Activated CD4-positive, alpha-beta T cell treated with anti-CD3 and anti-CD28 coated beads for 36 hours (primary cell): ENCODE results near the gene LEF1. TPM values are rescaled to one million over a fixed set of nuclear protein-coding genes. Genes with fewer than 3 reads are reported as not detected.
A peak's percentile ranks its signal among the peaks of the same experiment; 100 is the strongest.

ENCODE experiments used
- ATAC-seq: fragments of 200-7000 bp; cut with Tn5 transposase; one replicate; pipeline ENCODE4 v1.10.0; 2021; ENCODE audit warnings: mild to moderate bottlenecking, moderate library complexity
- CTCF ChIA-PET: fragments of 350-600 bp; sonication (Branson Sonifier 250); formaldehyde crosslinking; loops from one replicate; lab custom pipeline; 2021; ENCODE audit warnings: antibody characterized with exemption; lab: Charles Lee
- POLR2A ChIA-PET: fragments of 350-600 bp; sonication (Branson Sonifier 250); formaldehyde crosslinking; loops from one replicate; lab custom pipeline; 2021; ENCODE audit warnings: antibody characterized with exemption, inconsistent platforms; lab: Charles Lee
- DNase-seq: peaks from one replicate; pipeline ENCODE4 v3.0.0-alpha.2; 2020
- H3K27ac Mint-ChIP-seq: one replicate; pipeline ENCODE4 v1.8.0; 2021; ENCODE audit warnings: mixed read lengths
- H3K27me3 Mint-ChIP-seq: one replicate; pipeline ENCODE4 v1.8.0; 2021; ENCODE audit warnings: mixed read lengths
- H3K36me3 Mint-ChIP-seq: one replicate; pipeline ENCODE4 v1.8.0; 2021; ENCODE audit warnings: low read depth, mixed read lengths
- H3K4me1 Mint-ChIP-seq: one replicate; pipeline ENCODE4 v1.8.0; 2021; ENCODE audit warnings: mixed read lengths
- H3K4me3 Mint-ChIP-seq: one replicate; pipeline ENCODE4 v1.8.0; 2021; ENCODE audit warnings: mild to moderate bottlenecking, moderate library complexity, mixed read lengths
- H3K9me3 Mint-ChIP-seq: one replicate; pipeline ENCODE4 v1.8.0; 2021; ENCODE audit warnings: low read depth, mixed read lengths
- intact Hi-C, 2 experiments: fragments of 100-400 bp; cut with DNase I in 1 of 2; cut with micrococcal nuclease in 1 of 2; formaldehyde crosslinking; loops; one replicate each; pipeline versions ENCODE4 v1.14.2 to v1.15.1; 2022 to 2024; cut with DNase I, micrococcal nuclease
- total RNA-seq, 2 experiments: library from RNA; stranded (reverse); gene quantifications; one replicate each; pipeline ENCODE4 v1.2.3, GENCODE V29; 2021

LEF1 gene
- total RNA-seq, 2 experiments from 2014 or later, result 175 to 302 TPM

- CTCF ChIA-PET, result interaction anchor here (0.5 to 1.5 kb wide), 3 partner anchors 14 to 48 kb away, joined by 3 to 4 read pairs (median 4); no protein-coding TSS in a partner anchor
- no peak overlapping the region for H3K4me3 Mint-ChIP-seq
- intact Hi-C loops, result no loop called here
- DNase-seq (no peak), ATAC-seq (peak; percentile 43)
- no peaks in the 10 kb centered on the region for H3K9me3 Mint-ChIP-seq
- POLR2A ChIA-PET, result interaction anchor here (1.0 kb wide), 1 partner anchor 25 kb away, joined by 3 read pairs; no protein-coding TSS in a partner anchor
- H3K4me1 Mint-ChIP-seq, result peaks cover 77% of the 10 kb centered on the region
- H3K27me3 Mint-ChIP-seq, result no peaks in the 10 kb centered on the region
- peaks cover 74% of the 10 kb centered on the region for H3K36me3 Mint-ChIP-seq
- peak overlapping the region; percentile 80 for H3K27ac Mint-ChIP-seq
These were observed 90.6 kb downstream of the LEF1 start for GRCh38 chr4:108078024-108078733.

GRCh38 chr4:108072300-108072699, 96.4 kb downstream of the LEF1 start:
- H3K36me3 Mint-ChIP-seq, result peaks cover 61% of the 10 kb centered on the region
- peak; percentile 80 for ATAC-seq
- peak overlapping the region; percentile 89 for H3K27ac Mint-ChIP-seq
- H3K4me1 Mint-ChIP-seq, result peaks cover 77% of the 10 kb centered on the region
- intact Hi-C loops, result loop anchor here in 1 of 2 experiments (5.0 kb wide), 1 partner anchor 35 kb away; no protein-coding TSS in a partner anchor
- H3K9me3 Mint-ChIP-seq, result no peaks in the 10 kb centered on the region
- H3K27me3 Mint-ChIP-seq, result no peaks in the 10 kb centered on the region
- POLR2A ChIA-PET, result interaction anchor here (0.9 to 1.1 kb wide), 3 partner anchors 17 to 43 kb away, joined by 3 to 4 read pairs (median 3); no protein-coding TSS in a partner anchor
- peak overlapping the region; percentile 11 for H3K4me3 Mint-ChIP-seq
- CTCF ChIA-PET, result interaction anchor here (0.6 to 1.5 kb wide), 5 partner anchors 11 to 73 kb away, joined by 3 to 4 read pairs (median 3); no protein-coding TSS in a partner anchor
- DNase-seq, result peak; percentile 77

GRCh38 chr4:108070775-108071174, 98.0 kb downstream of the LEF1 start:
- Mint-ChIP-seq H3K27me3 (no peaks in the 10 kb centered on the region), H3K4me3 (no peak overlapping the region), H3K9me3 (no peaks in the 10 kb centered on the region), H3K4me1 (peaks cover 83% of the 10 kb centered on the region), H3K27ac (peak overlapping the region; percentile 82), H3K36me3 (peaks cover 65% of the 10 kb centered on the region)
- CTCF ChIA-PET, result no interaction called here
- POLR2A ChIA-PET, result interaction anchor here (0.8 kb wide), 1 partner anchor 20 kb away, joined by 4 read pairs; no protein-coding TSS in a partner anchor
- DNase-seq (no peak), ATAC-seq (no peak)
- intact Hi-C loops, result loop anchor here in 1 of 2 experiments (5.0 kb wide), 1 partner anchor 37 kb away; no protein-coding TSS in a partner anchor

- H3K27ac Mint-ChIP-seq, result peak overlapping the region; percentile 55
- H3K27me3 Mint-ChIP-seq, result no peaks in the 10 kb centered on the region
- no peaks in the 10 kb centered on the region for H3K9me3 Mint-ChIP-seq
- DNase-seq (no peak), ATAC-seq (no peak)
- intact Hi-C loops, result no loop called here
- H3K4me3 Mint-ChIP-seq, result no peak overlapping the region
- POLR2A ChIA-PET, result no interaction called here
- peaks cover 75% of the 10 kb centered on the region for H3K4me1 Mint-ChIP-seq
- CTCF ChIA-PET, result interaction anchor here (0.8 to 2.1 kb wide), 7 partner anchors 12 to 95 kb away, joined by 3 to 6 read pairs (median 5); no protein-coding TSS in a partner anchor
- peaks cover 61% of the 10 kb centered on the region for H3K36me3 Mint-ChIP-seq
These were observed 100.3 kb downstream of the LEF1 start for GRCh38 chr4:108068442-108068841.

GRCh38 chr4:108060686-108061321, 107.9 kb downstream of the LEF1 start:
- intact Hi-C loops, result no loop called here
- ATAC-seq (no peak), DNase-seq (no peak)
- ChIA-PET POLR2A (no interaction called here), CTCF (interaction anchor here (0.5 to 3.8 kb wide), 12 partner anchors 11 to 512 kb away, joined by 3 to 15 read pairs (median 3); no protein-coding TSS in a partner anchor)
- H3K36me3 Mint-ChIP-seq, result peaks cover 64% of the 10 kb centered on the region
- no peak overlapping the region for H3K4me3 Mint-ChIP-seq
- no peaks in the 10 kb centered on the region for H3K27me3 Mint-ChIP-seq
- H3K27ac Mint-ChIP-seq, result peak overlapping the region; percentile 66
- no peaks in the 10 kb centered on the region for H3K9me3 Mint-ChIP-seq
- peaks cover 83% of the 10 kb centered on the region for H3K4me1 Mint-ChIP-seq

GRCh38 chr4:108060164-108060563, 108.6 kb downstream of the LEF1 start:
- no peaks in the 10 kb centered on the region for H3K27me3 Mint-ChIP-seq
- no peaks in the 10 kb centered on the region for H3K9me3 Mint-ChIP-seq
- H3K27ac Mint-ChIP-seq, result no peak overlapping the region
- intact Hi-C loops, result no loop called here
- ATAC-seq (no peak), DNase-seq (no peak)
- POLR2A ChIA-PET, result interaction anchor here (0.6 to 1.4 kb wide), 2 partner anchors 17 to 466 kb away, joined by 3 to 4 read pairs; no protein-coding TSS in a partner anchor
- H3K4me1 Mint-ChIP-seq, result peaks cover 86% of the 10 kb centered on the region
- no peak overlapping the region for H3K4me3 Mint-ChIP-seq
- H3K36me3 Mint-ChIP-seq, result peaks cover 65% of the 10 kb centered on the region
- CTCF ChIA-PET, result interaction anchor here (0.5 to 3.8 kb wide), 9 partner anchors 10 to 513 kb away, joined by 3 to 15 read pairs (median 4); no protein-coding TSS in a partner anchor

- DNase-seq (no peak), ATAC-seq (no peak)
- ChIA-PET CTCF (interaction anchor here (0.7 to 3.8 kb wide), 8 partner anchors 9 to 514 kb away, joined by 3 to 15 read pairs (median 3); no protein-coding TSS in a partner anchor), POLR2A (interaction anchor here (0.6 to 1.4 kb wide), 3 partner anchors 15 to 218 kb away, joined by 3 to 4 read pairs (median 4); no protein-coding TSS in a partner anchor)
- intact Hi-C loops, result no loop called here
- Mint-ChIP-seq H3K27ac (peak overlapping the region; percentile 42), H3K4me1 (peaks cover 86% of the 10 kb centered on the region), H3K27me3 (no peaks in the 10 kb centered on the region), H3K36me3 (peaks cover 60% of the 10 kb centered on the region), H3K4me3 (no peak overlapping the region), H3K9me3 (no peaks in the 10 kb centered on the region)
These were observed 109.9 kb downstream of the LEF1 start for GRCh38 chr4:108058685-108059440.

- CTCF ChIA-PET, result interaction anchor here (0.9 to 2.8 kb wide), 3 partner anchors 8 to 26 kb away, joined by 4 to 10 read pairs (median 5); no protein-coding TSS in a partner anchor
- Mint-ChIP-seq H3K27ac (peak overlapping the region; percentile 17), H3K27me3 (no peaks in the 10 kb centered on the region), H3K4me3 (no peak overlapping the region), H3K4me1 (peaks cover 94% of the 10 kb centered on the region), H3K9me3 (no peaks in the 10 kb centered on the region), H3K36me3 (peaks cover 61% of the 10 kb centered on the region)
- intact Hi-C loops, result loop anchor here in 1 of 2 experiments (2.0 kb wide), 1 partner anchor 24 kb away; no protein-coding TSS in a partner anchor
- DNase-seq (no peak), ATAC-seq (no peak)
- POLR2A ChIA-PET, result no interaction called here
These were observed 112.3 kb downstream of the LEF1 start for GRCh38 chr4:108056418-108056817.

- ATAC-seq (no peak), DNase-seq (no peak)
- Mint-ChIP-seq H3K9me3 (no peaks in the 10 kb centered on the region), H3K36me3 (peaks cover 62% of the 10 kb centered on the region), H3K4me1 (peaks cover 95% of the 10 kb centered on the region), H3K27me3 (no peaks in the 10 kb centered on the region), H3K27ac (peak overlapping the region; percentile 17), H3K4me3 (no peak overlapping the region)
- ChIA-PET POLR2A (interaction anchor here (1.1 kb wide), 1 partner anchor 16 kb away, joined by 3 read pairs; no protein-coding TSS in a partner anchor), CTCF (interaction anchor here (0.6 to 2.8 kb wide), 5 partner anchors 9 to 517 kb away, joined by 3 to 10 read pairs (median 4); no protein-coding TSS in a partner anchor)
- intact Hi-C loops, result loop anchor here in 1 of 2 experiments (2.0 kb wide), 1 partner anchor 25 kb away; no protein-coding TSS in a partner anchor
These were observed 112.9 kb downstream of the LEF1 start for GRCh38 chr4:108055787-108056186.

GRCh38 chr4:108054025-108054638, 114.6 kb downstream of the LEF1 start:
- no peak overlapping the region for H3K4me3 Mint-ChIP-seq
- intact Hi-C loops, result no loop called here
- CTCF ChIA-PET, result interaction anchor here (0.9 to 2.2 kb wide), 12 partner anchors 9 to 519 kb away, joined by 3 to 10 read pairs (median 4); no protein-coding TSS in a partner anchor
- POLR2A ChIA-PET, result interaction anchor here (1.0 kb wide), 1 partner anchor 53 kb away, joined by 3 read pairs; no protein-coding TSS in a partner anchor
- peaks cover 95% of the 10 kb centered on the region for H3K4me1 Mint-ChIP-seq
- no peaks in the 10 kb centered on the region for H3K9me3 Mint-ChIP-seq
- ATAC-seq (no peak), DNase-seq (peak; percentile 42)
- H3K36me3 Mint-ChIP-seq, result peaks cover 63% of the 10 kb centered on the region
- peak overlapping the region; percentile 72 for H3K27ac Mint-ChIP-seq
- H3K27me3 Mint-ChIP-seq, result no peaks in the 10 kb centered on the region
